ENCODE data around the gene EFCAB10.
"Not testable (repeated sequence)": the region's sequence is repeated elsewhere in the genome, so short reads cannot be mapped to it uniquely, and the experiment has no call there.

The EFCAB10 gene

DNA sequence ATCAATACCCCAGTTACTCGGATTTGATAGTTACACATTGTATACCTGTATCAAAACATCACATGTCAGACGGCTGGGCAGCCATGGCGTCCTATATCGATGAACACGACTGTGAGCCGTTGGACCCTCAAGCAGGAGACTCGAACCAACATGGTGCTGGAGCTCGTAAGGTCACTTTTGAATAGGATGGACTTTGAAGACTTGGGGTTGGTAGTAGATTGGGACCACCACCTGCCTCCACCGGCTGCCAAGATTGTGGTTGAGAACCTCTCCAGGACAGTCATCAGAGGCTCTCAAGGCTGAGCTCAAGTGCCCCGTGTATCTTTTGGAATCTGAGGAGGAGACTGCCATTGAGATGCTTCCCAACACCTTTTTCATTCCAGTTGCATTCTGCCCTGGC lies 51.2 kb downstream of the EFCAB10 start:
- DNase-seq = no peak

DNA sequence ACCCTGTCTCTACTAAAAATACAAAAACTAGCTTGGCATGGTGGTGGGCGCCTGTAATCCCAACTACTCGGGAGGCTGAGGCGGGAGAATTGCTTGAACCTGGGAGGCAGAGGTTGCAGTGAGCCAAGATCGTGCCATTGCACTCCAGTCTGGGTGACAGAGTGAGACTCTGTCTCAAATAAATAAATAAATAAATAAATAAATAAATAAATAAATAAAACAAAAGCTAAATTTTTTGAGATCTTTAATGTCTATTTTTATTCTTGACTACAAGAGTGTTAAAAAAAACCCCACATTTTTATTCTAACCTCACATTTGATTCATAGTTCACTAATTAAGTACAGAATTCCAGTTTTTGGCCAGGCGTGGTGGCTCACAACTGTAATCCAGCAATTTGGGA lies 53.6 kb downstream of the EFCAB10 start:
- DNase-seq = not testable (repeated sequence)

DNA sequence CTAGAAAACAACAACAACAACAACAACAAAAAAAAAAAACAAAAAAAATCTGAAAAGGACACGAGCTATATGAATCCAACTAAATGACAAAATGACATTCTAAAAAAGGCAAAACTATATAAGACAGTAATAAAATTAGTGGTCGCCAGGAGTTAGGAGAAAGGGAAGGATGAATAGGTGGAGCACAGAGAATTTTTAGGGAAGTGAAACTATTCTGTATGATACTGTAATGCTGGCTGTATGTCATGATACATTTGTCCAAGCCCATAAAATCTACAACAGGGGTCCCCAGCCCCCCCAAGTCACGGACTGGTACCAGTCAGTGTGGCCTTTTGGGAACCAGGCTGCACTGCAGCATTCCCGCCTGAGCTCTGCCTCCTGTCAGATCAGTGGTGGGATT lies 56.5 kb downstream of the EFCAB10 start:
- DNase-seq = no peak

DNA sequence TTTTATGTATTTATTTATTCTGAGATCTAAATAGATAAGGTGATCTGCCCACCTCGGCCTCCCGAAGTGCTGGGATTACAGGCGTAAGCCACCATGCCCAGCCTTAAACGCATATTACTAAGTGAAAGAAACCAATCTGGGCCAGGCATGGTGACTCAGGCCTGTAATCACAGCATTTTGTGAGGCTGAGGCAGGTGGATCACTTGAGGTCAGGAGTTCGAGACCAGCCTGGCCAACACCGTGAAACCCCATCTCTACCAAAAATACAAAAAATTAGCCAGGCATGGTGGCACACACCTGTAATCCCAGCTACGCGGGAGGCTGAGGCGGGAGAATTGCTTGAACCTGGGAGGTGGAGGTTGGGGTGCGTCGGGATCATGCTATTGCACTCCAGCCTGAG lies 56.9 kb downstream of the EFCAB10 start:
- not testable (repeated sequence) for DNase-seq

DNA sequence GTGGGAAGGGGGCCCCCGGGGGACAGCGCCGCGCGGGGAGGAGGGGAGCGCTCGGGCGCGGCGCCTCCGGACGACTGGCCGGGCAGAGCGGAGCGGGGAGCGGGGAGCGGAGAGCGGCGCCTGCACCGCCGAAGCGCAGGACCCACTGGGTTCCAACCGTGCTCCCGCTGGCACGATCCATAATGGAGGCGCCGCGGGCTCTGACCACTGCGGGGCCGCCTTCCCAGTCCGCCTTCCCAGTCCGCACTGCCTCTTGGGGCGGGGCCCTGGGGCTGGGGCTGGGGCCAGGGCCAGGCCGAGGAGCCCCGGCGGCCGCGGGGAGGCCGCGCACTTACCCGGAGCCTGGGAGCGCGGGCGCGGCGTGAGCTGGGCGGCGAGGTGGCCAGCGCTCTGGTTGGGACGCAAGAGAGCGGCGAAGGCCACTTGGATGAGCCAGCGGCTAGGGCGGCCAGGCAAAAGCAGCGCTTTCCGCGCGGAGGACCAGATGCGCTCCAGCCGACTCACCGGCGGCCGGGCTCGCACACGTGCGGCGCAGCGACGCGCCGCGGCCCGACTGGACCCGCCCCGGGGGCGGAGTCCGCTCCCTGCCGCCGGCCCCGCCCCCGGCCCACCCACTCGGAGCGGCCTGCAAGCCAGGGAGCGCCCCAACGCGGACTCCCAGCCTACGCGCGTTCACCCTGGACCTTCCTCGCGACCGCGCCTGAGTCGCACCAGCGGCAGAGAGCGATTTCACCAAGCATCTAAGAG lies 59.4 kb downstream of the EFCAB10 start, which contains the start of gene PUS7:
PUS7 (minus strand) TSS at position 555 of the 747 bp plus-strand sequence. CDS start 13,759 bp downstream, outside the sequence.
- peak; percentile 82 for DNase-seq

DNA sequence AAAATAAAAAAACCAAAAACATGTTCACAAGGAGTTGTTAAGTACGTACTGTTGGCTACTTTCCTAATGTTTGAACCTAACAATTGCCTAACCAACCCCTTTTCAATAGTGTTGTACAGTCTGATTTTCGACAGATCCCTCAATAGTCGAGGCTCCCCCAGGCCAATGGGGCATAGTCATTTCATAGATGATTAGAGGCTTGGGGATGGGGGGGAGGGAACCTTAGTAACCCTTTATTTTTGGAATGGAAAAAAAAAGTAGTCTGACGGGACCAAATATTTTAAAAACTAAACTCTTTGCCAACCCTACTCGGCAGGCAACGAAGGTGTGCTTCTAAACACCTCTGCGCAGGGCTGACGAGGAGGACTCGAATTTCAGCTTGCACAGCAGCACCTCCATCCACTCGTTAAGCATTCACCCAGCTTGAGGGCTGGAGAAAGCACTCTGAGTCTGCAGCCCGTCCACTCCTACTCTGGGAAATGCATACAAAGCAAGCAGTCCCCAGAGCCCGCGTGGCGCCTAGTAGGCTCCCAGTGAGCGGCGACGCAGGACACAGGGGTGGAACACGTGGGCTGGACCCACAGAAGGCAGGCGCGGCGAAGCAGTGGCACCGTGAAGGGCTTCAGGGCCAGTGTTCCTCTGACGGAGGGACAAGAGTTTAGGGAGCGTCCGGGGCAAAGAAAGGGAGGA lies 60.1 kb downstream of the EFCAB10 start:
- DNase-seq = no peak

DNA sequence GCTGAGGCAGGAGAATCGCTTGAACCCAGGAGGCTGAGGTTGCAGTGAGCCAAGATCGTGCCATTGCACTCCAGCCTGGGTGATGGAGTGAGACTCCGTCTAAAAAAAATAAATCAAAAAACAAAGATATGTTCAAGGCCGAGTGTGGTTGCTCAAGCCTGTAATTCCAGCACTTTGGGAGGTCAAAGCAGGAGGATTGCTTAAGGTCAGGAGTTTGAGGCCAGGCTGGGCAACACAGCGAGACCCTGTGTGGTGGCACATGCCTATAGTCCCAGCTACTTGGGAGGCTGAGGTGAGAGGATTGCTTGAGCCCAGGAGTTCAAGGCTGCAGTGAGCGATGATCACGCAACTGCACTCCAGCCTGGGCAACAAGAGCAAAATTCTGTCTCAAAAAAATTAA lies 60.7 kb downstream of the EFCAB10 start:
- not testable (repeated sequence) for DNase-seq

DNA sequence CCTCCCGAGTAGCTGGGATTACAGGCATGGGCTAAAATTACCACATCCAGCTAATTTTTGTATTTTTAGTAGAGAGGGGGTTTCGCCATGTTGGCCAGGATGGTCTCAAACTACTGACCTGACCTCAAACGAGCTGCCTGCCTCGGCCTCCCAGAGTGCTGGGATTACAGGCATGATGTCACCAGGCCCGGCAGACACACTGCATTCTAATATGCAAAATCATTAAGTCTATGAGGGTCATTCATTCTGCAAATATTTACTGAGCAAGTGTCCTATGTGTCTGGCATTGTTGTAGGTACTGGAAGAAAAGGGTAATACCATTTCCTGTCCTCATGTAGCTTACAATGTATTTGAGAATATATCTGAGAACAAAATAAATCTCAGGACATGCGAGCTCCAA lies 61.9 kb downstream of the EFCAB10 start:
- no peak for DNase-seq

DNA sequence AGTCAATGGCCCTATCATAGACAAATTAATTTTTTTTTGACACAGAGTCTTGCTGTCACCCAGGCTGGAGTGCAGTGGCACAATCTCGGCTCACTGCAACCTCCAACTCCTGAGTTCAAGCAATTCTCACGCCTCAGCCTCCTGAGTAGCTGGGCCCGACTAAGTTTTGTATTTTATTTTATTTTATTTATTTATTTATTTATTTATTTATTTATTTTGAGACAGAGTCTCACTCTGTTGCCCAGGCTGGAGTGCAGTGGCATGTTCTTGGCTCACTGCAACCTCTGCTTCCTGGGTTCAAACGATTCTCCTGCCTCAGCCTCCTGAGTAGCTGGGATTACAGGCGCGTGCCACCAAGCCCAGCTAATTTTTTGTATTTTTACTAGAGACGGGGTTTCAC lies 65.7 kb downstream of the EFCAB10 start:
- DNase-seq = not testable (repeated sequence)
